ENCODE measurements around the gene EIF3F.

EIF3F gene

GRCh38 chr11:8002676-8003075, 15.5 kb downstream of the EIF3F start:
- TF ChIP-seq NFIC (IDR thresholded peaks at IDR 0.05) (no peak), TAF1 (IDR thresholded peaks at IDR 0.05; ENCODE audit: low read depth) (no peak)

- TF ChIP-seq EP300 (IDR thresholded peaks at IDR 0.05; ENCODE audit: borderline replicate concordance) (no peak), YY1 (IDR thresholded peaks at IDR 0.05; ENCODE audit: low read depth) (no peak), REST (IDR thresholded peaks at IDR 0.05; ENCODE audit: low read depth) (no peak), TCF12 (IDR thresholded peaks at IDR 0.05; ENCODE audit: low read depth) (no peak), CREB1 (IDR thresholded peaks at IDR 0.05; ENCODE audit: low read depth) (no peak), TEAD4 (IDR thresholded peaks at IDR 0.05) (no peak), RAD21 (IDR thresholded peaks at IDR 0.05; ENCODE audit: low read depth) (no peak), TAF1 (IDR thresholded peaks at IDR 0.05; ENCODE audit: low read depth) (no peak), ZBTB7A (IDR thresholded peaks at IDR 0.05; ENCODE audit: low read depth) (no peak), EGR1 (IDR thresholded peaks at IDR 0.05) (no peak), USF1 (IDR thresholded peaks at IDR 0.05) (no peak), MAX (IDR thresholded peaks at IDR 0.05) (no peak), NFIC (IDR thresholded peaks at IDR 0.05) (no peak), CEBPB (IDR thresholded peaks at IDR 0.05) (no peak), FOXM1 (IDR thresholded peaks at IDR 0.05; ENCODE audit: borderline replicate concordance, low read depth) (no peak)
Observed at GRCh38 chr11:8003187-8003586, 16.1 kb downstream of the EIF3F start.

GRCh38 chr11:8004008-8004407, 16.9 kb downstream of the EIF3F start:
- TF ChIP-seq ZBTB7A (IDR thresholded peaks at IDR 0.05; ENCODE audit: low read depth) = no peak
- no peak for TF ChIP-seq RAD21 (IDR thresholded peaks at IDR 0.05; ENCODE audit: low read depth)
- no peak for TF ChIP-seq TAF1 (IDR thresholded peaks at IDR 0.05; ENCODE audit: low read depth)
- TF ChIP-seq CEBPB (IDR thresholded peaks at IDR 0.05) = no peak
- no peak for TF ChIP-seq YY1 (IDR thresholded peaks at IDR 0.05; ENCODE audit: low read depth)
- no peak for TF ChIP-seq NFIC (IDR thresholded peaks at IDR 0.05)
- TF ChIP-seq EP300 (IDR thresholded peaks at IDR 0.05; ENCODE audit: borderline replicate concordance) = no peak
- no peak for TF ChIP-seq TEAD4 (IDR thresholded peaks at IDR 0.05)
- no peak for TF ChIP-seq EGR1 (IDR thresholded peaks at IDR 0.05)
- TF ChIP-seq REST (IDR thresholded peaks at IDR 0.05; ENCODE audit: low read depth) = no peak
- TF ChIP-seq MAX (IDR thresholded peaks at IDR 0.05) = no peak
- TF ChIP-seq FOXM1 (IDR thresholded peaks at IDR 0.05; ENCODE audit: borderline replicate concordance, low read depth) = no peak
- TF ChIP-seq CREB1 (IDR thresholded peaks at IDR 0.05; ENCODE audit: low read depth) = no peak
- TF ChIP-seq TCF12 (IDR thresholded peaks at IDR 0.05; ENCODE audit: low read depth) = no peak
- no peak for TF ChIP-seq USF1 (IDR thresholded peaks at IDR 0.05)

GRCh38 chr11:8005556-8005955, 18.4 kb downstream of the EIF3F start:
- TF ChIP-seq TEAD4 (IDR thresholded peaks at IDR 0.05) (no peak), RAD21 (IDR thresholded peaks at IDR 0.05; ENCODE audit: low read depth) (no peak), NFIC (IDR thresholded peaks at IDR 0.05) (no peak), REST (IDR thresholded peaks at IDR 0.05; ENCODE audit: low read depth) (no peak)

GRCh38 chr11:8006349-8006977, 19.3 kb downstream of the EIF3F start:
- no peak for TF ChIP-seq CEBPB (IDR thresholded peaks at IDR 0.05)
- TF ChIP-seq RAD21 (IDR thresholded peaks at IDR 0.05; ENCODE audit: low read depth) = peak; percentile 93
- no peak for TF ChIP-seq ZBTB7A (IDR thresholded peaks at IDR 0.05; ENCODE audit: low read depth)
- TF ChIP-seq FOXM1 (IDR thresholded peaks at IDR 0.05; ENCODE audit: borderline replicate concordance, low read depth) = no peak
